ENCODE results near the gene URAD. TPM values are rescaled to one million over a fixed set of nuclear protein-coding genes. Genes with fewer than 3 reads are reported as not detected.
"Not testable (repeated sequence)": the region's sequence is repeated elsewhere in the genome, so short reads cannot be mapped to it uniquely, and the experiment has no call there.

Gene URAD
- total RNA-seq, 1 donor from 2014 or later, result 0.26 TPM

DNA sequence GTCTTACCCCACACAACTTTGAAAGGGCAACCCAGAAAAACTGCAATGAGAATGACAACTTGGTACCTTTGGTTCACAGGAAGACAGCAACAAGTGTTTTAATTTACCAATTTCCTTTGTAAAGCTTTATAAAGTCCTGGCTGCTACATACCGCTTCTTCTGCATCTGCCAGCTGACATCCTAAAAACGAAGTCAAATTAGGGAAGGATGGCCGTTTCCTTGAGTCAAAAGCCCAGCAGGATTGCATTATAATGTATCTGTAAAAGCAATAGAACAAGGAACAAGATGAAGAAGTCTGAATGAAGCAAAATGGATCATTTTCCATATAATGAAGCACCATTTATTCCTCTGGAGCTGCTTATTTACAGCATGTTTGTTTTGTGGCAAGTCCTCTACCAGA, 25.8 kb upstream of the URAD start:
- TF ChIP-seq, protein P1, sequence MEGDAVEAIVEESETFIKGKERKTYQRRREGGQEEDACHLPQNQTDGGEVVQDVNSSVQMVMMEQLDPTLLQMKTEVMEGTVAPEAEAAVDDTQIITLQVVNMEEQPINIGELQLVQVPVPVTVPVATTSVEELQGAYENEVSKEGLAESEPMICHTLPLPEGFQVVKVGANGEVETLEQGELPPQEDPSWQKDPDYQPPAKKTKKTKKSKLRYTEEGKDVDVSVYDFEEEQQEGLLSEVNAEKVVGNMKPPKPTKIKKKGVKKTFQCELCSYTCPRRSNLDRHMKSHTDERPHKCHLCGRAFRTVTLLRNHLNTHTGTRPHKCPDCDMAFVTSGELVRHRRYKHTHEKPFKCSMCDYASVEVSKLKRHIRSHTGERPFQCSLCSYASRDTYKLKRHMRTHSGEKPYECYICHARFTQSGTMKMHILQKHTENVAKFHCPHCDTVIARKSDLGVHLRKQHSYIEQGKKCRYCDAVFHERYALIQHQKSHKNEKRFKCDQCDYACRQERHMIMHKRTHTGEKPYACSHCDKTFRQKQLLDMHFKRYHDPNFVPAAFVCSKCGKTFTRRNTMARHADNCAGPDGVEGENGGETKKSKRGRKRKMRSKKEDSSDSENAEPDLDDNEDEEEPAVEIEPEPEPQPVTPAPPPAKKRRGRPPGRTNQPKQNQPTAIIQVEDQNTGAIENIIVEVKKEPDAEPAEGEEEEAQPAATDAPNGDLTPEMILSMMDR (conservative IDR thresholded peaks at IDR 0.05), result no peak
- Mint-ChIP-seq H3K9me3 (no peaks in the 10 kb centered on the region), H3K4me1 (no peaks in the 10 kb centered on the region), H3K27ac (ENCODE audit: unreplicated experiment) (no peak overlapping the region), H3K4me3 (no peak overlapping the region), H3K36me3 (ENCODE audit: low read depth) (no peaks in the 10 kb centered on the region), H3K27me3 (ENCODE audit: low read depth) (peaks cover 27% of the 10 kb centered on the region)
- no peak for DNase-seq (ENCODE audit: low read depth, low spot score)

DNA sequence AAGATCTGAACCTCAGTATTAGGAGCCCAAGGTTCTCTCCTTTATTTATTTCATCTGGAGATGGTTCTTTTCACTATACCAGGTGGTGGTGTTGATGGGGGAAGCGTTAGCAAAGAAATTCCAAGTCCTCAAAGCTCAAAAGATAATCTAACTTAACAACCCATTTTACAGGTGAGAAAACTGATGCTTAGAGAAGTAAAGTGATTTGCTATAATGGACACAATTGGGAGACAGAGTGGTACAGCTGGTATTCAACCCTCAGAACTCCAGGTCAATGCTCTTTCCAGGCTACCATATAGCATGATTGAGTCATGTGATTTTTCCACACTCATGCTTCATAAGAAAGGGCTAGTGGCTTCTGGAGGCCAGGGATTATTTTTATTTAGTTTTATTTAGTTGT, 25.0 kb upstream of the URAD start:
- Mint-ChIP-seq H3K4me3 (no peak overlapping the region), H3K27ac (ENCODE audit: unreplicated experiment) (no peak overlapping the region), H3K27me3 (ENCODE audit: low read depth) (peaks cover 30% of the 10 kb centered on the region), H3K9me3 (no peaks in the 10 kb centered on the region), H3K4me1 (no peaks in the 10 kb centered on the region), H3K36me3 (ENCODE audit: low read depth) (no peaks in the 10 kb centered on the region)
- TF ChIP-seq, protein P1 (conservative IDR thresholded peaks at IDR 0.05), result no peak
- DNase-seq (ENCODE audit: low read depth, low spot score), result no peak

DNA sequence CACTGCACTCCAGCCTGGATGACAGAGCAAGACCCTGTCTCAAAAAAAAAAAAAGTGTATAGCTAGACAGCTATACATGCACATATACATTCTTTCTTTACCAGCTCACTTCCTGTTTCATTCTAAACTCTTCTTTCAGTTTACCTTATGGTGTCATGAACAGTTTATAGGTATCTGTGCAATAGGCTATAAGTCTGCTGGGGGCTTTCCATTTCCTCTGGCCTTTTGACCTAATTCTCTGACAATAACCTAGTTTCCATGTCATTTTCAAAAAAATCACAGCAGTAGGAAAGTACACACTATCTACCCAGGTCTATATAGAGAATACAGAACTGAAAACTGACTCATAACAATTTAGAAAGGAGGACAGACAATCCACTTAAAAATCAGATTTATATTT, 24.4 kb upstream of the URAD start:
- DNase-seq (ENCODE audit: low read depth, low spot score), result no peak
- H3K27ac Mint-ChIP-seq (ENCODE audit: unreplicated experiment), result no peak overlapping the region
- H3K9me3 Mint-ChIP-seq, result no peaks in the 10 kb centered on the region
- H3K4me1 Mint-ChIP-seq, result no peaks in the 10 kb centered on the region
- no peaks in the 10 kb centered on the region for H3K36me3 Mint-ChIP-seq (ENCODE audit: low read depth)
- TF ChIP-seq, protein P1 (conservative IDR thresholded peaks at IDR 0.05), result no peak
- H3K4me3 Mint-ChIP-seq, result no peak overlapping the region
- H3K27me3 Mint-ChIP-seq (ENCODE audit: low read depth), result peaks cover 30% of the 10 kb centered on the region

DNA sequence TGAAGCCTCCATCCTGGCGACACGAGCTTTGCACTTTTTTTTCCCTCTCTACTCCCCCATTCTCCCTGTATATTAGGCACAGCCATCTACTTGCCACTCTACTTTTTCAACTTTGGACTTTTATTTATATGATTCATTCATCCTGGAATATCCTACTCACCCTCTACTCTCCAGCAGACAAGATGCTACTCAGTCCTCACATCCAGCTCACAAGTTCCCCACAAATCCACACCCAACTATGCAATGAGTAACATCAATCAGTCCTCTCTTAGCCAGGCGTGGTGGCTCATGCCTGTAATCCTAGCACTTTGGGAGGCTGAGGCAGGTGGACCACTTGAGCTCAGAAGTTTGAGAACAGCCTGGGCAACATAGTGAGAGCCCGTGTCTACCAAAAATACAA, 23.9 kb upstream of the URAD start:
- H3K36me3 Mint-ChIP-seq (ENCODE audit: low read depth), result no peaks in the 10 kb centered on the region
- TF ChIP-seq, protein P1 (conservative IDR thresholded peaks at IDR 0.05), result no peak
- DNase-seq (ENCODE audit: low read depth, low spot score), result no peak
- H3K27me3 Mint-ChIP-seq (ENCODE audit: low read depth), result peaks cover 30% of the 10 kb centered on the region
- no peak overlapping the region for H3K27ac Mint-ChIP-seq (ENCODE audit: unreplicated experiment)
- no peak overlapping the region for H3K4me3 Mint-ChIP-seq
- no peaks in the 10 kb centered on the region for H3K4me1 Mint-ChIP-seq
- no peaks in the 10 kb centered on the region for H3K9me3 Mint-ChIP-seq

DNA sequence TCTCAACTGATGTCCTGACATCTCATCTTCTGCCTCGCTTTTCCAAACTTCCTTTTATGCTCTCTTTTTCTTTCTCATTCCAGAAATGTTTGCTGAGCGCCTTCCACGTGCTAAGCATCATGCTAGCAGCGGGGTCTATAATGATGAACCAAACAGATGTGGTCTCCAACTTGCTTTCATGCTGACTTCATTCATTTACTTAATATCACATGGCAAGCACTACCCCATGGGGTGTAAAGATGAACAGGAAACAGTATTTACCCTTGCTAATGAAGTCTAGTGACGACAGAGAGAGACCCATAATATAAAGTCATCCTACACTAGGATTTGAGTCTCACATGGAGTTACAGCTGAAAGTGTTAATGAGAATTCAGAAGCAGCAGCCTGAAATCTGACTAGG, 21.6 kb upstream of the URAD start:
- Mint-ChIP-seq H3K27ac (ENCODE audit: unreplicated experiment) (no peak overlapping the region), H3K27me3 (ENCODE audit: low read depth) (peaks cover 23% of the 10 kb centered on the region), H3K4me1 (no peaks in the 10 kb centered on the region)

DNA sequence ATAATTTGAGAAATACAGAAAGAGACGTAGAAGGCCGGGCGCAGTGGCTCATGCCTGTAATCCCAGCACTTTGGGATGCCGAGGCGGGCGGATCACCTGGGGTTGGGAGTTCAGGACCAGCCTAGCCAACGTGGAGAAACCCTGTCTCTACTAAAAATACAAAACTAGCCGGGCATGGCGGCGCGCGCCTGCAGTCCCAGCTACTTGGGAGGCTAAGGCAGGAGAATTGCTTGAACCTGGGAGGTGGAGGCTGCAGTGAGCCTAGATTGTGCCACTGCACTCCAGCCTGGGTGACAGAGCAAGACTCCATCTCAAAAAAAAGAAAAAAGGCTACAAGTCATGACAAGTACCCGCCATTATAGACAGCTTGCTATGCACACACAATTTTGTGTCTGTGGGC, 16.5 kb upstream of the URAD start:
- not testable (repeated sequence) for H3K27ac Mint-ChIP-seq (ENCODE audit: unreplicated experiment); DNase-seq (ENCODE audit: low read depth, low spot score); H3K4me3 Mint-ChIP-seq; H3K36me3 Mint-ChIP-seq (ENCODE audit: low read depth); H3K4me1 Mint-ChIP-seq; H3K9me3 Mint-ChIP-seq
- H3K27me3 Mint-ChIP-seq (ENCODE audit: low read depth), result peaks cover 11% of the 10 kb centered on the region

More for the DNA sequence above, 21.6 kb upstream of the URAD start:
- DNase-seq (ENCODE audit: low read depth, low spot score), result no peak
- TF ChIP-seq, protein P1 (conservative IDR thresholded peaks at IDR 0.05), result no peak
- Mint-ChIP-seq H3K9me3 (no peaks in the 10 kb centered on the region), H3K36me3 (ENCODE audit: low read depth) (no peaks in the 10 kb centered on the region), H3K4me3 (no peak overlapping the region)

All from neural crest cell (in vitro differentiated cells).